ENCODE data around the gene TMEM95. TPM values are rescaled to one million over a fixed set of nuclear protein-coding genes. Genes with fewer than 3 reads are reported as not detected.

TMEM95 gene
- total RNA-seq, 1 experiment from 2014 or later, result not detected

DNA sequence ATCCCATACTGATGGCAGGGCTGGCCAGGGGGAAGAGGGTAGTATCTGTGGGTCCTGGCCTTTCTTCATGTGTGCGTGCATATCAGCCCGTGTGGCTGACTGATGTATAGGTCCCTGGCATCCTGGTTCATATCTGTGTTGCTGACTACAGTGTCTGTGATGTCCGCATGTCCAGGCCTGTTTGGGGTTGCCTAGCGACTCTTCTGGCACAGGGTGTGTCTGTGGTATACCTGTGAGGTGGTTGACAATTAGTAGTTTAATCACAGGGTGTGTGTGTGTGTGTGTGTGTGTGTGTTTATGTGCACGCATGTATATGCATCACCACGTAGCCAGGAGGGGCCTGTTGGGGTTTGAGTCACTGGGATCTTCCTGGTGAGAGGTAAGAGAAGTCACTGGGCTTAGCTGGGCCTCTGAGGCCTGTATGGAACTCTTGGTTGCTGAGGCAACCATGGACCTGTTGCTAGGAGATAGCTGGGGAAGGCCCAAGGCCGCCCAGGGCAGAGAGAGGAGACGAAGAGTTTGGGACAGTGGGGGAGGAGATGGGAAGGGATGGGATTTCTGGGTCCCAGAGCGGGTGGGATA is 603 bp upstream of the TMEM95 start:
- Mint-ChIP-seq H3K36me3 (ENCODE audit: insufficient read depth, unreplicated experiment) (peaks cover 35% of the 10 kb centered on the region), H3K27ac (ENCODE audit: unreplicated experiment) (peak overlapping the region; percentile 20), H3K9me3 (ENCODE audit: low read depth, unreplicated experiment) (no peaks in the 10 kb centered on the region), H3K27me3 (ENCODE audit: unreplicated experiment) (no peaks in the 10 kb centered on the region), H3K4me1 (ENCODE audit: low read depth, unreplicated experiment) (peaks cover 20% of the 10 kb centered on the region), H3K4me3 (ENCODE audit: low read depth, unreplicated experiment) (no peak overlapping the region)
- CTCF ChIA-PET, result no interaction called here
- no peak for DNase-seq
- no TSS peak for BruUV-seq (replicated peaks)
- TF ChIP-seq, protein P1, sequence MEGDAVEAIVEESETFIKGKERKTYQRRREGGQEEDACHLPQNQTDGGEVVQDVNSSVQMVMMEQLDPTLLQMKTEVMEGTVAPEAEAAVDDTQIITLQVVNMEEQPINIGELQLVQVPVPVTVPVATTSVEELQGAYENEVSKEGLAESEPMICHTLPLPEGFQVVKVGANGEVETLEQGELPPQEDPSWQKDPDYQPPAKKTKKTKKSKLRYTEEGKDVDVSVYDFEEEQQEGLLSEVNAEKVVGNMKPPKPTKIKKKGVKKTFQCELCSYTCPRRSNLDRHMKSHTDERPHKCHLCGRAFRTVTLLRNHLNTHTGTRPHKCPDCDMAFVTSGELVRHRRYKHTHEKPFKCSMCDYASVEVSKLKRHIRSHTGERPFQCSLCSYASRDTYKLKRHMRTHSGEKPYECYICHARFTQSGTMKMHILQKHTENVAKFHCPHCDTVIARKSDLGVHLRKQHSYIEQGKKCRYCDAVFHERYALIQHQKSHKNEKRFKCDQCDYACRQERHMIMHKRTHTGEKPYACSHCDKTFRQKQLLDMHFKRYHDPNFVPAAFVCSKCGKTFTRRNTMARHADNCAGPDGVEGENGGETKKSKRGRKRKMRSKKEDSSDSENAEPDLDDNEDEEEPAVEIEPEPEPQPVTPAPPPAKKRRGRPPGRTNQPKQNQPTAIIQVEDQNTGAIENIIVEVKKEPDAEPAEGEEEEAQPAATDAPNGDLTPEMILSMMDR (IDR thresholded peaks at IDR 0.05; ENCODE audit: unreplicated experiment), result no peak
- intact Hi-C loops (cut with micrococcal nuclease; ENCODE audit: unreplicated experiment), result loop anchor here (5.0 to 10.0 kb wide), 2 partner anchors 83 to 330 kb away; partner anchors contain the start of genes FGF11, TMEM102, TP53 and WRAP53

DNA sequence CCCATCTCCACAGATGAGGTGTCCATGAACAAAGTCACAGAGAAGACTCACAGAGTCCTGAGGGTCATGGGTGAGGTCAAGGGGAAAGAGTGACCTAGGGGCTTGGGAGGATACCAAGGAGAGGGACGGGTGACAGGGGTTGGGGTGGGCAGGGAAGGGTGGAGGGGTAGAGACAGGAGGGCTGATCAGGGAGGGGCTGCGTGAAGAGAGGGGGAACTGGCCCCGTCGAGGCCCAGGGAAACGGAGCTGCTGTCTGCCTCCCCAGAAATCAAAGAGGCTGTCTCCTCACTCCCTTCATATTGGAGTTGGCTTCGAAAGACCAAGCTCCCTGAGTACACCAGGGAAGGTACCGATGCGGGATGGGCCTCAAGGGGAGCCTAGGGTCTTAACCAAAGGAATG is 617 bp downstream of the TMEM95 start:
- CTCF ChIA-PET, result interaction anchor here (0.6 to 1.8 kb wide), 8 partner anchors 15 to 169 kb away, joined by 3 to 8 read pairs (median 4); partner anchors contain the start of genes PLSCR3, TMEM256 and ZBTB4
- no peak overlapping the region for H3K27ac Mint-ChIP-seq (ENCODE audit: unreplicated experiment)
- H3K9me3 Mint-ChIP-seq (ENCODE audit: low read depth, unreplicated experiment), result no peaks in the 10 kb centered on the region
- BruUV-seq (replicated peaks), result no TSS peak
- TF ChIP-seq, protein P1 (IDR thresholded peaks at IDR 0.05; ENCODE audit: unreplicated experiment), result no peak
- H3K4me3 Mint-ChIP-seq (ENCODE audit: low read depth, unreplicated experiment), result no peak overlapping the region
- H3K36me3 Mint-ChIP-seq (ENCODE audit: insufficient read depth, unreplicated experiment), result peaks cover 26% of the 10 kb centered on the region
- H3K4me1 Mint-ChIP-seq (ENCODE audit: low read depth, unreplicated experiment), result peaks cover 20% of the 10 kb centered on the region
- DNase-seq, result no peak
- intact Hi-C loops (cut with micrococcal nuclease; ENCODE audit: unreplicated experiment), result loop anchor here (5.0 to 10.0 kb wide), 2 partner anchors 207 to 329 kb away; partner anchors contain the start of genes SENP3, TP53 and WRAP53
- H3K27me3 Mint-ChIP-seq (ENCODE audit: unreplicated experiment), result no peaks in the 10 kb centered on the region

- Mint-ChIP-seq H3K9me3 (ENCODE audit: low read depth, unreplicated experiment) (no peaks in the 10 kb centered on the region), H3K4me3 (ENCODE audit: low read depth, unreplicated experiment) (no peak overlapping the region), H3K4me1 (ENCODE audit: low read depth, unreplicated experiment) (peaks cover 20% of the 10 kb centered on the region), H3K36me3 (ENCODE audit: insufficient read depth, unreplicated experiment) (peaks cover 21% of the 10 kb centered on the region), H3K27me3 (ENCODE audit: unreplicated experiment) (no peaks in the 10 kb centered on the region), H3K27ac (ENCODE audit: unreplicated experiment) (no peak overlapping the region)
- intact Hi-C loops (cut with micrococcal nuclease; ENCODE audit: unreplicated experiment), result loop anchor here (5.0 to 10.0 kb wide), 2 partner anchors 206 to 329 kb away; partner anchors contain the start of genes SENP3, TP53 and WRAP53
- TF ChIP-seq, protein P1 (IDR thresholded peaks at IDR 0.05; ENCODE audit: unreplicated experiment), result peak; percentile 65
- BruUV-seq (replicated peaks), result no TSS peak
- CTCF ChIA-PET, result interaction anchor here (0.6 to 1.8 kb wide), 9 partner anchors 14 to 168 kb away, joined by 3 to 8 read pairs (median 4); partner anchors contain the start of genes PLSCR3, TMEM256 and ZBTB4
- DNase-seq, result peak; percentile 90
Measured at GRCh38 chr17:7356072-7356549, 1.2 kb downstream of the TMEM95 start.

DNA sequence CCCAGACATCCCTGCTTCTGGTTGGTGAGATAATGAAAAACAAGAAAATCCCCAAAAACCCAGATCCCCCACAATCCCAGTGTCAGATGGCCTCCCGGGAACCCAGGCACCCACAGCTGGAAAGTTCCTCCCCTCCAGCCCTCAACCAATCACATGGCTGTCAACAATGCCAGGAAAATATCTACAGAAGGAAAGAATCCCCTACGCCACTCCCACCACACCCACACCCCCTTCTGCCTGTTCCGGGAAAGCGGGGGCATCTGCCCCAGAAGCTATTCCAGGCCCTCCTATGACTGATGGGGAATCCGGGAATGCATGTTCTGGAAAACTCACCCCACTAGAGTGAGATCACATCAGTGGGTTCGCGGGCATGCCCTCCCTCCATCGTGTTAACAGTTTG is 1.8 kb downstream of the TMEM95 start:
- CTCF ChIA-PET, result interaction anchor here (0.6 to 1.8 kb wide), 6 partner anchors 14 to 80 kb away, joined by 3 to 8 read pairs (median 4); partner anchors contain the start of gene PLSCR3
- Mint-ChIP-seq H3K27me3 (ENCODE audit: unreplicated experiment) (no peaks in the 10 kb centered on the region), H3K4me1 (ENCODE audit: low read depth, unreplicated experiment) (peaks cover 20% of the 10 kb centered on the region), H3K4me3 (ENCODE audit: low read depth, unreplicated experiment) (no peak overlapping the region), H3K9me3 (ENCODE audit: low read depth, unreplicated experiment) (no peaks in the 10 kb centered on the region), H3K36me3 (ENCODE audit: insufficient read depth, unreplicated experiment) (peaks cover 15% of the 10 kb centered on the region), H3K27ac (ENCODE audit: unreplicated experiment) (no peak overlapping the region)
- no peak for DNase-seq
- TF ChIP-seq, protein P1 (IDR thresholded peaks at IDR 0.05; ENCODE audit: unreplicated experiment), result no peak
- intact Hi-C loops (cut with micrococcal nuclease; ENCODE audit: unreplicated experiment), result loop anchor here (5.0 to 10.0 kb wide), 2 partner anchors 206 to 328 kb away; partner anchors contain the start of genes SENP3, TP53 and WRAP53
- no TSS peak for BruUV-seq (replicated peaks)
